Liver (tissue), 3 donors: Measurements from ENCODE around the gene XG.

ENCODE experiments used
- EGR1 ChIP-seq, 2 donors: IDR thresholded peaks; 2 replicates each; pipeline ENCODE4 v1.6.1; 2016 to 2018; ENCODE audit warnings: antibody characterized with exemption in 2 of 2, low read depth in 2 of 2
- FOXA1 ChIP-seq: IDR thresholded peaks from 2 replicates; pipeline ENCODE4 v1.6.1; 2016; ENCODE audit warnings: antibody characterized with exemption
- GABPA ChIP-seq, 2 donors: IDR thresholded peaks in 1 of 2; conservative IDR thresholded peaks in 1 of 2; 2 replicates each; pipeline ENCODE4 v1.6.1; 2016; ENCODE audit warnings: antibody characterized with exemption in 2 of 2, mild to moderate bottlenecking in 1 of 2, moderate library complexity in 1 of 2
- HNF4A ChIP-seq, 2 donors: conservative IDR thresholded peaks; 2 replicates each; pipeline ENCODE4 v1.6.1; 2016; ENCODE audit warnings: antibody characterized with exemption in 2 of 2, mild to moderate bottlenecking in 2 of 2
- JUND ChIP-seq, 2 donors: IDR thresholded peaks; 2 replicates each; pipeline ENCODE4 v1.6.1; 2016; ENCODE audit warnings: antibody characterized with exemption in 2 of 2
- RAD21 ChIP-seq, 2 donors: IDR thresholded peaks; 2 replicates each; pipeline ENCODE4 v1.6.1; 2016; ENCODE audit warnings: antibody characterized with exemption in 2 of 2, mild to moderate bottlenecking in 2 of 2
- SP1 ChIP-seq: IDR thresholded peaks from 2 replicates; pipeline ENCODE4 v1.6.1; 2018; ENCODE audit warnings: antibody characterized with exemption, mild to moderate bottlenecking
- TAF1 ChIP-seq: conservative IDR thresholded peaks from 2 replicates; pipeline ENCODE4 v1.6.1; 2016; ENCODE audit warnings: antibody characterized with exemption, mild to moderate bottlenecking
- YY1 ChIP-seq: IDR thresholded peaks from 2 replicates; pipeline ENCODE4 v1.6.1; 2016; ENCODE audit warnings: antibody characterized with exemption, mild to moderate bottlenecking
- TF ChIP-seq, protein P1 (sequence below): fragments of 150-350 bp; IDR thresholded peaks from 2 replicates; pipeline ENCODE4 v1.5.1; 2017; ENCODE audit warnings: improper control_type of control experiment, low read depth, low read length; ENCODE audit not compliant: missing input control
- TF ChIP-seq, protein P2 (sequence below): IDR thresholded peaks from 2 replicates; pipeline ENCODE4 v1.6.1; 2016; ENCODE audit warnings: antibody characterized with exemption
- TF ChIP-seq, protein P3 (sequence below): IDR thresholded peaks from 2 replicates; pipeline ENCODE4 v1.6.1; 2016; ENCODE audit warnings: antibody characterized with exemption, mild to moderate bottlenecking
- TF ChIP-seq, protein P4 (sequence below): IDR thresholded peaks from 2 replicates; pipeline ENCODE4 v1.6.1; 2016; ENCODE audit warnings: antibody characterized with exemption
- donor health status: healthy.
- donor health status: healthy.

DNA sequence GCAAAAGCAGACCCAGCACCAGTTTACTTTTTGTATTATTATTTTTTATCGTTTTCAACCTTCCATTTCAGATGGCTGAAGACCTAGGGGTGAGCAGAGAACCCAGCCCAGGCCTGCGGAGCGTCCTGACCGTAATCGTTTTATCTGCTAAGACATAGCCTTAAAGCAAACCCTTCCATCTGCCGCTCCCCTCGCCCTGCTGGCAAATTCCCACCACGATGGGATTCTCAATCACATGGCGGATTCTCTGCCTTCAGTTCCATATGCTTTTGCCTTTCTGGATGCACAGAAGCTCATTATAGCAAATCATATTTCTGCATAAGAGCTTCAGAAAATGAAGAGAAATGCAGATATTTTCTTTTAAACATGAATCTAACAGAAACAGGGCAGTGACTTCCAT is 18.6 kb upstream of the XG start:
- TF ChIP-seq EGR1 (IDR thresholded peaks at IDR 0.05; ENCODE audit: low read depth in 2 of 2) (no peak), SP1 (no peak), RAD21 (IDR thresholded peaks at IDR 0.05) (no peak), HNF4A (conservative IDR thresholded peaks at IDR 0.05) (no peak), FOXA1 (no peak), TAF1 (no peak), JUND (IDR thresholded peaks at IDR 0.05) (no peak), GABPA (IDR thresholded peaks at IDR 0.05 in 1 of 2, conservative IDR thresholded peaks at IDR 0.05 in 1 of 2) (no peak), YY1 (no peak)
- TF ChIP-seq, protein P1, sequence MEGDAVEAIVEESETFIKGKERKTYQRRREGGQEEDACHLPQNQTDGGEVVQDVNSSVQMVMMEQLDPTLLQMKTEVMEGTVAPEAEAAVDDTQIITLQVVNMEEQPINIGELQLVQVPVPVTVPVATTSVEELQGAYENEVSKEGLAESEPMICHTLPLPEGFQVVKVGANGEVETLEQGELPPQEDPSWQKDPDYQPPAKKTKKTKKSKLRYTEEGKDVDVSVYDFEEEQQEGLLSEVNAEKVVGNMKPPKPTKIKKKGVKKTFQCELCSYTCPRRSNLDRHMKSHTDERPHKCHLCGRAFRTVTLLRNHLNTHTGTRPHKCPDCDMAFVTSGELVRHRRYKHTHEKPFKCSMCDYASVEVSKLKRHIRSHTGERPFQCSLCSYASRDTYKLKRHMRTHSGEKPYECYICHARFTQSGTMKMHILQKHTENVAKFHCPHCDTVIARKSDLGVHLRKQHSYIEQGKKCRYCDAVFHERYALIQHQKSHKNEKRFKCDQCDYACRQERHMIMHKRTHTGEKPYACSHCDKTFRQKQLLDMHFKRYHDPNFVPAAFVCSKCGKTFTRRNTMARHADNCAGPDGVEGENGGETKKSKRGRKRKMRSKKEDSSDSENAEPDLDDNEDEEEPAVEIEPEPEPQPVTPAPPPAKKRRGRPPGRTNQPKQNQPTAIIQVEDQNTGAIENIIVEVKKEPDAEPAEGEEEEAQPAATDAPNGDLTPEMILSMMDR: no peak
- TF ChIP-seq, protein P2, sequence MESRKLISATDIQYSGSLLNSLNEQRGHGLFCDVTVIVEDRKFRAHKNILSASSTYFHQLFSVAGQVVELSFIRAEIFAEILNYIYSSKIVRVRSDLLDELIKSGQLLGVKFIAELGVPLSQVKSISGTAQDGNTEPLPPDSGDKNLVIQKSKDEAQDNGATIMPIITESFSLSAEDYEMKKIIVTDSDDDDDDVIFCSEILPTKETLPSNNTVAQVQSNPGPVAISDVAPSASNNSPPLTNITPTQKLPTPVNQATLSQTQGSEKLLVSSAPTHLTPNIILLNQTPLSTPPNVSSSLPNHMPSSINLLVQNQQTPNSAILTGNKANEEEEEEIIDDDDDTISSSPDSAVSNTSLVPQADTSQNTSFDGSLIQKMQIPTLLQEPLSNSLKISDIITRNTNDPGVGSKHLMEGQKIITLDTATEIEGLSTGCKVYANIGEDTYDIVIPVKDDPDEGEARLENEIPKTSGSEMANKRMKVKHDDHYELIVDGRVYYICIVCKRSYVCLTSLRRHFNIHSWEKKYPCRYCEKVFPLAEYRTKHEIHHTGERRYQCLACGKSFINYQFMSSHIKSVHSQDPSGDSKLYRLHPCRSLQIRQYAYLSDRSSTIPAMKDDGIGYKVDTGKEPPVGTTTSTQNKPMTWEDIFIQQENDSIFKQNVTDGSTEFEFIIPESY: no peak
- TF ChIP-seq, protein P3, sequence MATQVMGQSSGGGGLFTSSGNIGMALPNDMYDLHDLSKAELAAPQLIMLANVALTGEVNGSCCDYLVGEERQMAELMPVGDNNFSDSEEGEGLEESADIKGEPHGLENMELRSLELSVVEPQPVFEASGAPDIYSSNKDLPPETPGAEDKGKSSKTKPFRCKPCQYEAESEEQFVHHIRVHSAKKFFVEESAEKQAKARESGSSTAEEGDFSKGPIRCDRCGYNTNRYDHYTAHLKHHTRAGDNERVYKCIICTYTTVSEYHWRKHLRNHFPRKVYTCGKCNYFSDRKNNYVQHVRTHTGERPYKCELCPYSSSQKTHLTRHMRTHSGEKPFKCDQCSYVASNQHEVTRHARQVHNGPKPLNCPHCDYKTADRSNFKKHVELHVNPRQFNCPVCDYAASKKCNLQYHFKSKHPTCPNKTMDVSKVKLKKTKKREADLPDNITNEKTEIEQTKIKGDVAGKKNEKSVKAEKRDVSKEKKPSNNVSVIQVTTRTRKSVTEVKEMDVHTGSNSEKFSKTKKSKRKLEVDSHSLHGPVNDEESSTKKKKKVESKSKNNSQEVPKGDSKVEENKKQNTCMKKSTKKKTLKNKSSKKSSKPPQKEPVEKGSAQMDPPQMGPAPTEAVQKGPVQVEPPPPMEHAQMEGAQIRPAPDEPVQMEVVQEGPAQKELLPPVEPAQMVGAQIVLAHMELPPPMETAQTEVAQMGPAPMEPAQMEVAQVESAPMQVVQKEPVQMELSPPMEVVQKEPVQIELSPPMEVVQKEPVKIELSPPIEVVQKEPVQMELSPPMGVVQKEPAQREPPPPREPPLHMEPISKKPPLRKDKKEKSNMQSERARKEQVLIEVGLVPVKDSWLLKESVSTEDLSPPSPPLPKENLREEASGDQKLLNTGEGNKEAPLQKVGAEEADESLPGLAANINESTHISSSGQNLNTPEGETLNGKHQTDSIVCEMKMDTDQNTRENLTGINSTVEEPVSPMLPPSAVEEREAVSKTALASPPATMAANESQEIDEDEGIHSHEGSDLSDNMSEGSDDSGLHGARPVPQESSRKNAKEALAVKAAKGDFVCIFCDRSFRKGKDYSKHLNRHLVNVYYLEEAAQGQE: no peak
- TF ChIP-seq, protein P4, sequence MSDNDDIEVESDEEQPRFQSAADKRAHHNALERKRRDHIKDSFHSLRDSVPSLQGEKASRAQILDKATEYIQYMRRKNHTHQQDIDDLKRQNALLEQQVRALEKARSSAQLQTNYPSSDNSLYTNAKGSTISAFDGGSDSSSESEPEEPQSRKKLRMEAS: no peak
